T1000 (cell line): Measurements from ENCODE around the gene ZNF408.
"Not testable (repeated sequence)": the region's sequence is repeated elsewhere in the genome, so short reads cannot be mapped to it uniquely, and the experiment has no call there.

Source experiments
- DNase-seq: peaks from one replicate; lab custom pipeline; 2025; ENCODE audit warnings: mixed read lengths; lab: John Stamatoyannopoulos, UW

The ZNF408 gene

DNA sequence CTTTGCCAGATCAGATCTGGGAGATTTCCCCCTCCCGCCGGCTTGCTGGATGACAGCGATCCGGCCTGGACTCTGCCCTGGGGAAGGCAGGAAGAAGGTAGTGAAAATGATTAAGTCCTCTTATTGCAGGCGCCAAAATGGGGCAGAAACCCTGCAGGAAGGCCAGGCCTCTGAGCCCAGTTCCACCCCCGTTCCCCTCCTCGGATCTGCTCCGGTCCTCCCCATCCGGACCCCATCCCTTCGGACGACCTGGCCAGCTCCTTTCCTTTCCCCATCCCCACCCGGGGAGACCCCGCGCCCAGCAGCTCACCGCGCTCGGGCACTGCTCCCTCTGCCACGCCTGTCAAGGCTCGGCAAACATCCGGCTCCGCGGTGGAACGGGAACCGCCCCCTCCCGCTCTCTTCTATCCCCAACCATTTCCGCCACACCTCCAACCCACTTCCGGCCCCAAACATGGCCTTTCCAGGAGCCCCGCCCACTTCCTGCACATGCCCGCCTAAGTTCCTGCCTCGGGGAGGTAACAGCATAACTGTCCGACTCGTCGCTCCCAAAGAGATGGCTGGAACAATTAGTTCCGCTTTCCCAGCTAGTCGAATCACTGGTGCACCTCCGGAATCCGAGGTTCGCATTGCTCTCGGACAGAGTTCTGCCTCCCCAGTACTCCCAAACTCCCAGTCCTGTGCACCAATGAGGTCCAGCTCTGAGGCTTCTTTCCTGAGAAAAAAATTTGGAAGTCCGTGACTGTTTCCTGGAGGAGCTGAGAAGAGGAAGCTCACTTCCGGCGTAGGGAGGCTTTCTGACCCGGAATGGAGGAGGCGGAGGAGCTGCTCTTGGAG is at the start of gene ZNF408, which contains the start of gene ARHGAP1:
TSS of gene ZNF408 (plus strand) at position 791 of the 837 bp plus-strand sequence. CDS start at position 808, 17 bp downstream.
TSS of gene ARHGAP1 (minus strand) at position 379 of the 837 bp plus-strand sequence. CDS start 4,512 bp downstream, outside the sequence.
- peak; percentile 92 for DNase-seq

DNA sequence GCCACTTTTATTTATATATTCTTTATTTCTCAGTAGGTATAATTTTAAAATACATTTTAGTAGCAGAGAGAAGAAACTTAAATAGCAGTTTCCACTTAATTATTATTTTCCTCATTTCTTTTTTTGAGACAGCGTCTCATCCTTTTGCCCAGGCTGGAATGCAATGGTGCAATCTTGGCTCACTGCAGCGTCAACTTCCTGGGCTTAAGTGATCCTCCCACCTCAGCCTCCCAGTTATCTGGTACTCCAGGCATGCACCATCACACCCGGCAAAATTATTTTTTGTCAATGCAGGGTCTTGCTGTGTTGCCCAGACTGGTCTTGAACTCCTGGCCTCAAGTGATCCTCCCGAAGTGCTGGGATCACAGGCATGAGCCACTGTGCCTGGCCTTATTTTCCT is 45.2 kb upstream of the ZNF408 start:
- DNase-seq: no peak

DNA sequence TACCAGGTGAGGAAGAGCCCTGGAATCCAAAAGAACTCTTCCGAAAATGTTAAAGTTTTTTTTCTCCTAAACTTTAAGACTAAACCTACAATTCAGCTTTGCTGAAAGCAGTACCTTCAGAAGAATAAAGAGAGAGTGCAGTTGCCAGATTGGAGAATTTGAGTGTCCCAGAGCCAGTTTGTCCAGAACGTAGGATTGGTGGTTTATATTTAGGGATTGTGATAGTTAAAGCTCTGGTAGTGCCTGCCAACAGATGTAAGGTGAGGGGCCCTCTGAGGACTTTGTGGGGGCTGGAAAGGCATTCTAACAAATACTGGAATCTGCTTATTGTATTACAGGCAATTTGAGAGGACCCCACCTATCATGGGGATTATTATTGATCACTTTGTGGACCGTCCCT is 43.6 kb upstream of the ZNF408 start:
- DNase-seq: no peak

DNA sequence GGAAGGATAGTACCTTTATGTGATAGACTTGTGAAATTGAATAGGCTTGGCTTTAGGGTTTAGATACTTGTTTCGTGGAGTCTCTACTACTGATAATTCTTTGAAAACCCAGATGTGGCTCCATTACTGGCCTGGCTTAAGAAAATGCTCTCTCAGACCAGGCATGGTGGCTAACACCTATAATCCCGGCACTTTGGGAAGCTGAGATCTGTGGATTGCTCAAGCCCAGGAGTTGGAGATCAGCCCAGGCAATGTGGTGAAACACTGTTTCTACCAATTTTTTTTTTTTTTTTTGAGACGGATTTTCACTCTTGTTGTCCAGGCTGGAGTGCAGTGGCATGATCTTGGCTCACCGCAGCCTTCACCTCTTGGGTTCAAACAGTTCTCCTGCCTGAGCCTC is 42.6 kb upstream of the ZNF408 start:
- DNase-seq: no peak

DNA sequence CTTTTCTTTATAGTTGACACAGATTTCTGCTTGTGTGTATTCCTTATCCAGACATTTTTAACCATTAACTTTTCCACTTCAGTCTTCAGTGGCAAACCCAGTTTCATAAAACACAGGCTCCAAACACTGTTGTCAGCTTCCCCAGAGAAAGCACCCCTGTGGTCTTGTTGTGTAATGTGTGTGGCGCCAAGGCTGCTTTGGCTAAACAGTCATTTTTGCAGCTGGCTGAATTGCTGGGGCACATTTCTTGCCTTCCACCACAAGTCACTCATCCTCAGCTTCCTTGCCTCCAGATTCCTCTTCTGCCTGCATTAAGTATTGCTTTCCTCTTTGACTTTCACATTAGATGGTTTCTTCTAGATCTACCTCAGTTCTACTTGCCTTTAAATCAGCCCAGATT is 40.9 kb upstream of the ZNF408 start:
- DNase-seq: no peak

DNA sequence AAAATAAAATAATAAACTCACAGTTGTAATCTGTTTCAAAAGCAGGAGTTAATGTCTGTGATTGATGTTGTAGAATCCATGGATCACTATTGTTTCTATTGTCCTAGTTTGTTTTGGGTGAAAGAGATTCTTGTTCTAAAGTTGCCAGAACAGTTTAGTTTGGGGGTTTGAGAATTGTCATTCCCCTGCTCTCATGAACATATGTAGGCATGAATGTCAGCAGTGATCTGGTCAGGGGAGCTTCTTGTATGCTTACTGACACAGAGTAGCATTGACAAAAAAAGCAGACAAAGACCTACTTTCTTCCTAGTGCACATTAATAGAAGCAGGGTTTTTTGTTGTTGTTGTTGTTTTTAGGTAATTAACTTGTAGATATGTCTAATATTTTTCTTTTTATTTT is 39.0 kb upstream of the ZNF408 start:
- no peak for DNase-seq

DNA sequence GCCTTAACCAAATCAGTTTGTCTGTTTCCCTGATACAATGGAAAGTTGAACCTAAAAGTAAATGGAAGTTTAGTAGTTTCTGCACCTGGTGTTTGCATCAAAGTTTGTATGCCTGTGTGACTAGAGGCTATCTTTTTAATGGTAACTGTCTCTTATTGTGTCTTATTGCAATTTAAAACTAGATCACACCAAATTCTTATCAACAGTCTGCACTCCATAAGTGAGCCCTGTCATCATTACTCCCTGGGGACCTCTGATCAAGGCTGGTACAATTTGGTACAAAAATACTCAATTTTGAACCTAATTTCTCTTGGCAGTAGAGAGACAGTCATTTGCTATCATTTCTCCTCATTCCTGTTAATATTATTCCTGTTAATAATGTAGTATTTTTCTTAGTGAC is 38.5 kb upstream of the ZNF408 start:
- DNase-seq: no peak

DNA sequence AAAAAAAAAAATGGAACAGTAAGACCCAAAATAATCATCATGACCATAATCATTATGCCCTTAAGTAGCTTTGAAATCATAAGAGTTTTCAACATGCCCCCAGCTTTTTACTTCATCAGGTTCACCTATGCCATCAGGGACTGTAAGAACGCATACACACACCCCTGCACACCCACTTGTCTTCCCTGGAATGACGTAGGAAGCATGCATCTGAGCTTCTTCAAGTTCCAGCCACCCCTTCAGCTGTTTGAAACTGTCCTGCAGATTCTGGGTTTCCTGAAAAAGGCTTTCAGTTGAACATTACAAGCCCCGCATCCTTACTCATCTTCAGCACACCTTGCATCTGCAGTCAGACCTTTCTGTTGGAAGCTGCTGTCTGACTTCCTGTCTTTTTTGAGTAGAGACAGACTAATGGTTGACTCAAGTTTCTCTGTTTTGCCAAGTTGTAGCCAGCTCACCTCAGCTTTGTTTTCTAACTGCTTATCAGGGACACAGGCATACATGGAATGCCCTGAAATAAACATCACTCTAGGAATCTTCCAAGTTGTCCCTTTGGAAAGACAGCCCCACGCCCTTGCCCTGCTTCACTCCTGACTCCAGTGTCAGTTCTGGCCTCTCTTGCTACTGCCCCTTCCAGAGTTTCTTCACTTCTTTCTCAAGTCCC is 37.4 kb upstream of the ZNF408 start:
- DNase-seq: no peak

DNA sequence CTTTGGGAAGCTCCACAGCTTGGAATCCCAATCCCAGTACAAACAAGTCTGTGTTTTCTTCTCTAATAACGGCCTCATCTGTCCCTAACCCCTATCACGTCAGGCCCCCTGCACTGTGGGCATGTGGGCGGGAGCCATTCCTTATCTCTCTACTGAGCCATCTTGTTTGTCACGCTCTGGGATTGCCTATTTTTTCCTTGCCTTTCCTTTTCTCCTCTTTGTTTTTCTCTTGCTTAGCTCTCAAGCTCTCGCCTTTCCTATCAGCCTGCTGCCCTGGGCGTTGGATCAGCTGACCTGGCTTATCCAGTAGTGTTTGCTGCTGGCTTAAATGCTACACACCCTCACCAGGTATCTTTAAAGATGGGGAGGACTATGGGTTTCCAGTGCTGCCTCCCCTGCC is 36.2 kb upstream of the ZNF408 start:
- no peak for DNase-seq

DNA sequence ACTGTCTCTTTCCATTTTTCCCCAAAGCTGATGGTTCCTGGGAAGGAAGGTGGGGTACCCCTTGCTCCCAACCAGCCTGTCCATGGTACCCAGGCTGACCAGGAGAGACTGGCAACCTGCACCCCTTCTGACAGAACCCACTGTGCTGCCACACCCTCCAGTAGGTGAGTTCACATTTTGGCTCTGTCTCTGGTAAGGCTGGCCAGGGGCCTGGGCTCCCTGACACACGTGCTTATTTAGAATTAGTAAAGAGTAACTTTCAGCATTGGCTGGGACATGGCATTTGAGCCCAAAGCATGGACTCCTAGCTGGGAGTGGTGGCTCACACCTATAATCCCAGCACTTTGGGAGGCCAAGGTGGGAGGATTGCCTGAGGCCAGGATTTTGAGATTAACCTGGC is 35.5 kb upstream of the ZNF408 start:
- no peak for DNase-seq

DNA sequence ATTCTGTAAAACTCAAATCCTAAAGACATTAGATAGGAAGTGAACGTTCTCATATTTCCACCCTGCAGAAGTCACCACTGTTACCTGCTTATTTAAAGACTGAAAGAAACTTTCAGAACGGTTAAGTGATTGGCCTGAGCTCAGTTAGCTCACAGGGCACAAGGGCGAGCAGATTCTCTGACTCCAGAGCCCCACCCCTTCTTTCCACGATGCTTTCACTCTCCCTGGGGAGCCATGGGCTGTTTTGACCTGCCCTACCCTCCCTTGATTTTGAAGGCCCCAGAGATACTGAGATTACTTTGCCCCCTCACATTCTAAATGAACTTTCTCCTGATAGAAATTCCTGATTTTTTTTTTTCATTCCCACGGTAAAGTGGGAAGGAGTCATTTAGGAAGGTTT is 34.3 kb upstream of the ZNF408 start:
- DNase-seq: no peak

DNA sequence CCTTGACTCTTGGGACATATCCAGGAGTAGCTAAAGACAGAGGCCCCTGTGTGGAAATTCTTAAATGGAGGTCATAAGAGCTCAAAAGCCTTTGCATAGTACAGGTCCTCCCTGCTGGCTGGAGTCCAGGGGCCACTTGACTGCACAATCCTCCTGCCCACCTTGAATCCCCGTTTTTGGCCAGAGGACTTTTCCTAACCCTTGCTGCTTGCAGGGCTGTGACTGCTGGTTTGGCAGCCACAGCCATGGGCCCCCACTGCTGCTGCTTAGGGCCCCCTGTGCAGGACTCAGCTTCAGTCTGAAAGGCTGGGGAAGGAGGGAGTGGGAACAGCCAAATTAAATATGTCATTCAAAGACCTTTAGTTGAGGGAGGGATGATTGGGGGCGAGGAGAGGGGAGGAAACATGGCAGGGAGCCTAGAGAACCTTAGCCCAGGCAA is 33.8 kb upstream of the ZNF408 start:
- no peak for DNase-seq

DNA sequence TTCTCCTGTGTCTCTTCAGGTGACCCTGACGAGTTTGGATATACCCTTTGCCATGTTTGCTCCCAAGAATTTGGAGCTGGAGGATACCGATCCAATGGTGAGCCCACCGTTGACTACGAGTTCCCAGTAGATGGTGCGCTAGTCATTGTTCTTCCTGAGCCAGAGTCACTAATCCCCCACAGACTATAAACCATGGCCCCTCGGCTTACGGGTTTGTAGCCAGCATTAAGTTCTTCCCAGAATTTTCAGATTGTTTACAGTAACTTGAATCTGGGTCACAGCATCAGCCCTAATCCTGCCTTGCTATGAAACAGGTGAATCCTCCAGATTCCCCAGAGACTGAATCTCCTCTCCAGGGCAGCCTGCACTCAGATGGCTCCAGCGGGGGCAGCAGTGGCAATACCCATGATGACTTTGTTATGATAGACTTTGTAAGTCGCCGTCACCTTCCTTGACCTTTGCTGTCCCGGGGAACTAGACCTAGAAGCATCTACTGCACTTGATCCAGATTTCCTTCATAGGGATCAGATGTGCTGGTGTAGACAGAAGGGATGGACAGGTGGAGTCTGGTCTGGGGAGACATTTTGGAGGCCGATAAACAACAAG is 32.2 kb upstream of the ZNF408 start:
- no peak for DNase-seq

DNA sequence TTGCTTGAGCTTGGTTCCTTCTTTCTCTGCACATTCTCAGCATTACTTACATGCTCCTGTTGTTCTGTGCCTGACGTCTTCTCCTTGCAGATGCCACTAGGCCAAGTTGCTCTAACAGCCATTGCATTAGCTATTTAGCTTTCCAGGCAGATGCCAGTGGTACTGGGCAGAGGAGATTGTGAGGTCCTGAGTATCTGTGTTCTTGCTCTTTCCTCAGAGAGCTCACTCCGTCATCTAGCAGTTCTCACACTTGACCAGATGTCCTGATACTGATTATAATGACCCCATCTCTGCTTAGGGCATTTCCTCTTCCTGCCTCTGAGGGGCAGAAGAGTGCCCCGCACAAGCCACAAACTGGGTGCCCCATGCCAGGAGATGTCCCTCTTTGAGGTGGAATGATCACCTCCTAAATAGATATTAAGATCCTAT is 31.1 kb upstream of the ZNF408 start:
- no peak for DNase-seq

DNA sequence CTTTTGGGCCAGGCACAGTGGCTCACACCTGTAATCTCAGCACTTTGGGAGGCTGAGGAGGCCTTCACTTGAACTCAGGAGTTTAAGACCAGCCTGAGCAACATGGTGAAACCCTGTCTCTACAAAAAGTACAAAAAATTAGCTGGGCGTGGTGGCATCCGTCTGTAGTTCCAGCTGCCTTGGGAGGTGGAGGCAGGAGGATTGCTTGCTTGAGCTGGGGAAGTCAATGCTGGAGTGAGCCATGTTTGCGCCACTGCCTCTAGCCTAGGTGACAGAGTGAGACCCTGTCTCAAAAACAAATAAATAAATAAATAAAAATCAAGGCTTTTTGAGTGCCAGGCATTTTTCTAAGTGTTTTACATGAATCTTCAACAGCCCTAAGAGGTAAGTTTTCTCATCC is 30.3 kb upstream of the ZNF408 start:
- DNase-seq: not testable (repeated sequence)

DNA sequence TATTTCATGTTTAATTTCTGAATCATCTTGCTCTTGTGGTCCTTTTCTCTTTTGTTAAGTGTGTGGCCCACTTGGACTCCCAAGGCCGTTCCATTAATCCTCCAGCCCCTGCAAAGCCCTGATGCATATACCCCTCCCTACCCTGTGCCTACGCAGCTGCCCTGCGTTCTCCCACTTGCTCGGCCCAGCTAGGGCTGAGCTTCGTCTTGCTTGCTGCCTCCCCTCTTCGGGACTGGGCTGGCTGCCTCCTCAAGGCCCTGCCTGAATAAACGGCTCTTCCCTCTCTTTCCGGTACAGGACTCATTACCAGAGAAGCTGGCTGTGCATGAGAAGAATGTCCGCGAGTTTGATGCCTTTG is 28.9 kb upstream of the ZNF408 start:
- DNase-seq: no peak

DNA sequence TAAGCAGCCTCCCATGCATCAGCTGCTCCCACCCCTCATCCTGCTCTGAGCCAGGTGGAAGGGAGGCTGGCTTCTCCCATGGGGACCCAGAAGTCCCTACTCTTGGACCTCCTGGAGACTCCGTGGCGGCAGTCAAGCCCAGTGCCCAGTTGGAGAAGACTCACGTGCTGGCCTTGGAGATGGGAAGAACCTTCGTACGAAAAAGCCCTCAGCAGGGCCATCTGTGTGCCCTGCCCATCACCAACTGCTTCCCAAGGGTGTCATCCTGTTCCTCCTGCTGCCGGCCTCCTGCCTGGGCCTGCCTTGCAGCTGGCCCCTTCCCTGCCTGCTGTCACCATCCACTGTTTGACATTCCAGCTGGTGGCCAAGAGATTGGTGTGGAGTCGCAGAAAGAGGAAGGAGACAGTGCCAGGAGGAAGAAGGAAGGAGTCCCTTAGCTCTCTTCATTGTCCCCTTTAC is 28.4 kb upstream of the ZNF408 start:
- DNase-seq: no peak

DNA sequence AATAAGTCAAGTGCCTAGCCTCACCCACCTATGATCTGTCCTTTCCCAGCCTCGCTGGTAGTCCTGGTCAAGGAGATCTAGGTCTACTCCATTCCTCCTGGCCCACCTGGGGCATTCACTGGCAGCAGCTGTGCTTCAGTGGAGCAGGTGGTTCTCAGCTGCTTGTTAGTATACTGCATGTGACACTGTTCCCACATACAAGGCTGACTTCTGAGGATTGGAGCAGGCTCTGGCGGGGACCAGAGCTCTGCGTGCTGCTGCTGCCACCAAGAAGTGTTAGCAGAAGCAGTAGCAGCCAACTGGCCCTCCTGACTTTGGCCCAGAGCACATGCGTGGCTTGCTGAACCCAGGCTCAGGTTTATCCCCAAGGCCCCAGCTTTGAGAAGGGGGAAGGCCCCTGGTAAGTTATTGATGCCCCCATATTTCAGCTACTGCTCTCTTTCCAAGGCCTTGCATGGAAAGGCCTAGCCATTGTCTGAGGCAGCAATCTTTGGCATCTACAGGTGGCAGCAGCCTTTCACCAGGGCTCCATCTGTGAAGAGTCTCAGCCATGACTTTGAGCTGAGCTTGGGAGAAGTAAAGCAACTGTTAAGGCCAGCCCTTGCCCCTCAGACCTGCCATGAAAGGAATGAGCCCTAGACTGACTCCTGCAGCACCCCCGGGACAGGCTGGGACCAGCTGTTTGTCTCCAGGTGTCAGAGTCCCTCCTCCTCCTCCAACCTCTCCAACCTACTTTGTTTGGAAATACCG is 26.9 kb upstream of the ZNF408 start:
- DNase-seq: no peak

DNA sequence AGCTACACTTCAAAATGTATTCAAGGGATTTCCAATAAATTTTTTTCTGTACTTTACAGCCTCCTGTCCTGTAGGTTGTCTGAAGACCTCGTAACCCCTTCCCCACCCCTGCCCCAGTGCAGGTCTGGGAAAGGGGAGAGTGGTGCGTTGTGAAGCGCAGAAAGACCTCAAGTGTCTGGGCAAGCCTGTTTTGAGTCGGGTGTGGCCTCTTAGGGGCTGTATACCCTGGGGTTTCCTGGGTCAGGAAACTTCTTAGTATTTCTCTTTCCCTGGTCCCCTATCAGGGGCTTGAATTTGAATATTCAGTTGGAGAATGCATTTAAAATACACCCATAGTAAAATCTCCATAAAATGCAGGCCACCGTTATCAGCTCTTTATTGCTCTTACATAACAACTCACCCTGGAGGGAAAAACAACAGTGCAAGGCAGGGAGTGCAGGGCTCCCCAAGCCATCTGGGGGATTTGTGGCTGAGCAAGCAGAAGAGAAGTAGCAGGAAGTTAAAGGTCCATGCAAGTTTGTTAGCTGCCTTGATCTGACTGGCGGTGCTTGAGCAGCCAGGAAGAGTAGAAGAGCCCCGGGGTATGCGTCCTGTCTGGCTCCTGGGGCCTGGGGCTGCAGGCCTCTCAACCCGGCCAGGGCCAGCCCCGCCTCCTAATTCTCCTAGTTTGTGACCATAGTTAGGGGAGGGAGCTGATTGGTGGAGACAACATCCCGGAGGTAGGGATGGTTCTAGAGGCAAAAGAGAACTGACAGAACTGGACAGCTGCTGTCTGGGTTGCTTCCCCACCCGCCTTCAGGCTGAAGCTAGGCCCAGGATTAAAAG is 26.2 kb upstream of the ZNF408 start:
- peak; percentile 10 for DNase-seq

DNA sequence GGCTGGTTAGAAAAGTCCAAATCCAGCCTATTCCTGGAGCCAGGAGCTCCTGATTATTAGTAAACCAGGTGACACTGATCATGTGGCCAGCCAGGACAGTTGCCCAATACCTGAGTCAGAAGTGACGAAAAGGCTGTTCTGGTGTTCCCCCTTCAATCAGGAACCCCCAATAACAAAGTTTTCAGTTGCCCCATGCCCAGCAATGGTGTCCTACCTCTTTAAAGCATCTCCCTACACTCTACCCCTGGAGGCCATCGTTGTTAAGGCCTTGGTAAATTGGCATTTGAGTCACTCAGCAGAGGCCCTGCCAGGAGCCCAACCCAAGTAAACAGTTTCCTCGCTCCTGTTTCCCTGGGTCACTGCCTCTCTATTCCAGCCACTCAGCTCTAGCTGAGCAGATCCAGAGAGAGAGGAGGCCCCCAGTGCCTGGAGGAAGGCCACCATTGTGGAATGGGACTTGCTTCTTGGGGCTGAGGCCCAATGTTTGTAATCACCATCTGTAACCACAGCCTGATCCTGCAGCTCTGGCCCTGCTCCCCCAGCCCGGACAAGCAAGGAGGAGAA is 25.5 kb upstream of the ZNF408 start:
- no peak for DNase-seq

DNA sequence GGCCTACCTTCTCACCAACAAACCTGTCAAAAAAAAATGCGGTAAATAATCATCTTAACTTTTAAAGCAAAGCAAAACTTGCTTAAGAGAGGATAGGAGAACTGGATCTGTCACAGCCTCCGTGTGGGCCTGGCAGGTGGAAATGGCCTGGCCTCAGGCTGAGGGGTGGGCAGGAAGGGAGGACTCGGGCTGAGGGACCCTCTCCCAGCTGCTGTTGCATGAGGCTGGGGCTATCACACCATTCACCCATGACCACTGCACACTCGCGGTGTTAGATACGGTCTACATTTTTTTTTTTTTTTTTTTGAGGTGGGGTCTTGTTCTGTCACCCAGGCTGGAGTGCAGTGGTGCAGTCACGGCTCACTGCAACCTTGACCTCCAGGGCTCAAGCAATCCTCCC is 24.9 kb upstream of the ZNF408 start:
- no peak for DNase-seq
